ENCODE data around the gene SMIM10L1. TPM values are rescaled to one million over a fixed set of nuclear protein-coding genes. Genes with fewer than 3 reads are reported as not detected.

The SMIM10L1 gene
- total RNA-seq, 1 donor from 2014 or later: 13.7 TPM

GRCh38 chr12:11178250-11178649 lies 7.3 kb downstream of the SMIM10L1 start:
- DNase-seq (no peak), ATAC-seq (no peak)
- intact Hi-C loops (cut with micrococcal nuclease): no loop called here

- intact Hi-C loops (cut with micrococcal nuclease): no loop called here
- no peak for ATAC-seq
Measured at GRCh38 chr12:11182529-11182928, 11.5 kb downstream of the SMIM10L1 start.

GRCh38 chr12:11183011-11183410 lies 12.0 kb downstream of the SMIM10L1 start:
- ATAC-seq (no peak), DNase-seq (no peak)
- intact Hi-C loops (cut with micrococcal nuclease): no loop called here

More at GRCh38 chr12:11182529-11182928, 11.5 kb downstream of the SMIM10L1 start:
- no peak for DNase-seq

GRCh38 chr12:11186837-11187236 lies 15.8 kb downstream of the SMIM10L1 start, which contains the start of gene TAS2R42:
Gene TAS2R42, minus strand, starts transcription at chr12:11186937. Its CDS starts 0 bp downstream, at chr12:11186937.
- DNase-seq (no peak), ATAC-seq (no peak)
- intact Hi-C loops (cut with micrococcal nuclease): no loop called here

GRCh38 chr12:11202811-11203210 lies 31.8 kb downstream of the SMIM10L1 start:
- DNase-seq (no peak), ATAC-seq (no peak)
- intact Hi-C loops (cut with micrococcal nuclease): no loop called here

GRCh38 chr12:11204173-11204572 lies 33.2 kb downstream of the SMIM10L1 start:
- DNase-seq (no peak), ATAC-seq (no peak)
- intact Hi-C loops (cut with micrococcal nuclease): no loop called here

GRCh38 chr12:11209113-11209512 lies 38.1 kb downstream of the SMIM10L1 start:
- DNase-seq (no peak), ATAC-seq (no peak)
- intact Hi-C loops (cut with micrococcal nuclease): no loop called here

Other genes with a start within 250 kb of the SMIM10L1 start
- not detected for gene PRH2, start 242.0 kb upstream of the SMIM10L1 start, total RNA-seq
- gene TAS2R14, start 231.9 kb upstream of the SMIM10L1 start, total RNA-seq: 0.45 TPM
- 0.25 TPM for gene TAS2R50, start 184.3 kb upstream of the SMIM10L1 start, total RNA-seq
- 0.42 TPM for gene TAS2R20, start 172.9 kb upstream of the SMIM10L1 start, total RNA-seq
- 0.77 TPM for gene TAS2R19, start 148.6 kb upstream of the SMIM10L1 start, total RNA-seq
- 0.67 TPM for gene TAS2R31, start 139.8 kb upstream of the SMIM10L1 start, total RNA-seq
- gene TAS2R46, start 108.9 kb upstream of the SMIM10L1 start, total RNA-seq: 0.27 TPM
- gene TAS2R43, start 78.9 kb upstream of the SMIM10L1 start, total RNA-seq: not detected
- 0.72 TPM for gene TAS2R30, start 36.5 kb upstream of the SMIM10L1 start, total RNA-seq
- not detected for gene TAS2R42, start 15.7 kb downstream of the SMIM10L1 start, total RNA-seq
- not detected for gene PRB3, start 98.5 kb downstream of the SMIM10L1 start, total RNA-seq
- not detected for gene PRB4, start 139.2 kb downstream of the SMIM10L1 start, total RNA-seq
- gene PRB2, start 224.4 kb downstream of the SMIM10L1 start, total RNA-seq: not detected